ENCODE results near the gene GPC3.

Gene GPC3

DNA sequence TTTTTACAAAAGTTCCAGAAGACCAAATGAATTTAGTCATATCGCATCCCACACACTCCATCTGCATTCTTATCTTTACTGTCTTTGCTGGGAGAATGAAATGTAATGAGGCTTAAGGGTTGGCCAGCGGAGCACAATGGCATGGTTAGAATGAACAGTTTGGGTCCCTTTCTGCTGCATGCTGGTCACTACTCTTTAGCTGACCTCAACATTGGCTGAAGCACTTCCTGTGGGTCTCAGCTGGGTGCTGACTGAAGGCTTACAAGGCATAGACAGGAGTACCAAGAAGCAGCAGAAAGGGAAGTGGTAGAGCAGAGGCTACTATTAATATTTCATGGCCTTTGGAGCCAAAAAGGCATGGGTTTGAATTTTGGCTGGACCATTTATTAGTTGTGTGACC lies 410.7 kb downstream of the GPC3 start:
- H3K4me3 ChIP-seq (replicated peaks; ENCODE audit: low read depth, low read length): no peak overlapping the region
- no peak for DNase-seq (ENCODE audit: extremely low read depth, low read depth)
- TF ChIP-seq, protein P1, sequence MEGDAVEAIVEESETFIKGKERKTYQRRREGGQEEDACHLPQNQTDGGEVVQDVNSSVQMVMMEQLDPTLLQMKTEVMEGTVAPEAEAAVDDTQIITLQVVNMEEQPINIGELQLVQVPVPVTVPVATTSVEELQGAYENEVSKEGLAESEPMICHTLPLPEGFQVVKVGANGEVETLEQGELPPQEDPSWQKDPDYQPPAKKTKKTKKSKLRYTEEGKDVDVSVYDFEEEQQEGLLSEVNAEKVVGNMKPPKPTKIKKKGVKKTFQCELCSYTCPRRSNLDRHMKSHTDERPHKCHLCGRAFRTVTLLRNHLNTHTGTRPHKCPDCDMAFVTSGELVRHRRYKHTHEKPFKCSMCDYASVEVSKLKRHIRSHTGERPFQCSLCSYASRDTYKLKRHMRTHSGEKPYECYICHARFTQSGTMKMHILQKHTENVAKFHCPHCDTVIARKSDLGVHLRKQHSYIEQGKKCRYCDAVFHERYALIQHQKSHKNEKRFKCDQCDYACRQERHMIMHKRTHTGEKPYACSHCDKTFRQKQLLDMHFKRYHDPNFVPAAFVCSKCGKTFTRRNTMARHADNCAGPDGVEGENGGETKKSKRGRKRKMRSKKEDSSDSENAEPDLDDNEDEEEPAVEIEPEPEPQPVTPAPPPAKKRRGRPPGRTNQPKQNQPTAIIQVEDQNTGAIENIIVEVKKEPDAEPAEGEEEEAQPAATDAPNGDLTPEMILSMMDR (IDR thresholded peaks at IDR 0.05; ENCODE audit: low read depth, low read length, missing control alignments): no peak

DNA sequence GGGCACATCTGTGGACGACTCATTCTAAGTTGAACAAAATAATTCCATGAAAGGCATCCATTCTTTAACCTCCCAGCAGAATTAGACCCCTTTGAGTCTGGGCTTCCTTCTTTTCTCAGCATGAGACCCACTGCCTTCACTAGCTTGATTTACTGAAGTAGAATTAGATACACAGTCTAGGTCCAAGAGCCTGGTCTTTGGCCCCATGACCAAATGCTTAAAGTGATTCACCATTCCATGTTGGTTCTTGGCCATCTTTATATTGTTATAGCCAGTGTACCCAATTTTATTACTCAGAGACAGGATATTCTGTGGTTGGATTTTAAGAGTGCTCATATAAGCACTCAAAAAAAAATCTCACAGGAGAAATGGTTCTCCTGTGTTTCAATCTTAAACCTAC lies 414.8 kb downstream of the GPC3 start:
- no peak for DNase-seq (ENCODE audit: extremely low read depth, low read depth)
- TF ChIP-seq, protein P1 (IDR thresholded peaks at IDR 0.05; ENCODE audit: low read depth, low read length, missing control alignments): no peak
- no peak overlapping the region for H3K4me3 ChIP-seq (replicated peaks; ENCODE audit: low read depth, low read length)

DNA sequence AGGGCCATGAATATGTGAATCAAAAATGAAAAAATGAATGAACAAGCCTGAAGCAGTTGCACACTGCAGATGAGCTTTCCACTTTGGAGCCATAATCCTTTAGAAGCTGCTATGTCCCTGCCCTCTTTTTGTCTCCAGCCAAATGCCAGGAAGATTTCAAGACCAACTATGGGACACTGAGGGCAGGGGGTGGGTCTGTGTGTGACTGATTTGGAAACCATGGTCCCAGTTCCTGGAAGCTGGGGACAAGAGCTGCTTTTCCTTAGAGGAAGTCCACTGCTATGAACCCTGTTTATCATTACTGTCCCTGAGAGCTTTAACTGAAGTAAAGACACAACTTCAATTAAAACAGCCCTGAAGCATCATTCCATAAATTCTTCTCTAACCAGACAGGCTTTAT lies 416.2 kb downstream of the GPC3 start:
- no peak for DNase-seq (ENCODE audit: extremely low read depth, low read depth)
- H3K4me3 ChIP-seq (replicated peaks; ENCODE audit: low read depth, low read length): no peak overlapping the region
- TF ChIP-seq, protein P1 (IDR thresholded peaks at IDR 0.05; ENCODE audit: low read depth, low read length, missing control alignments): no peak

DNA sequence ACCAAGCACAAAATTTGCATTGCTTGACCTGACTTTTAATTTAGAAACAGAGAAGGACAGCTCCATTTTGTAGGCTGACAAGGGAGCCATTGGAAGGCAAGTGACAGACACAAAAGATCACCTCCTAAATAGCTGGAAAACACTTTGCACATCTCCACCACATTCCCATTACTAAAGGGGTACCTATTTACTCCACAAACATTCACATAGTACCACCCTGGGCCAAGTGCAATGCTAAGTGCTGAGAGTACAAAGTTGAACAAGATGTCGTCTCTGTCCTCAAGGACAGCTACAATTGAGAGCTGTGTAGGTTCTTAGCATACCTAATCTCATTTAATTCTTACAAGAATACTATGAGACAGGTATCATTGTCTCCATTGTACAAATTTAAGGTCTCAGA lies 417.3 kb downstream of the GPC3 start:
- DNase-seq (ENCODE audit: extremely low read depth, low read depth): no peak
- no peak overlapping the region for H3K4me3 ChIP-seq (replicated peaks; ENCODE audit: low read depth, low read length)
- TF ChIP-seq, protein P1 (IDR thresholded peaks at IDR 0.05; ENCODE audit: low read depth, low read length, missing control alignments): no peak

DNA sequence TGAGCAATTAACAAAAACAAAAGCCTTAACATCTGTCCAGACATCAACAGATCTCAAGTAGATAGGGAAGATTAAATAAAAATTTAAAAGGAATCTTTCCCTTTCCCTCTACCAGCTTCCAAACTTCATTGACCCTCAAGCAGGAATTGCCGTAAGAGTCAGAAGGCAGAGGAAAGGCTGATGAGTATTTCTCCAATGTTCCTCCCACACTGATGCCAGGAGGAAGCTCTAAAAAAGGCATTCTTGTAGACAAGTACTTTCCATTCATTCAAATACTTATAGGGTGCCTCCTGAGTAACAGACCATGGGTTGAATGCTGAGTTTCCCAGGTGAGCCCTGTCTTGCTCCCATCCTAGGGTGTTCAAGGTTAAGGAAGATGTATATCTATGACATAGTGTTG lies 418.5 kb downstream of the GPC3 start:
- TF ChIP-seq, protein P1 (IDR thresholded peaks at IDR 0.05; ENCODE audit: low read depth, low read length, missing control alignments): no peak
- DNase-seq (ENCODE audit: extremely low read depth, low read depth): no peak
- no peak overlapping the region for H3K4me3 ChIP-seq (replicated peaks; ENCODE audit: low read depth, low read length)

DNA sequence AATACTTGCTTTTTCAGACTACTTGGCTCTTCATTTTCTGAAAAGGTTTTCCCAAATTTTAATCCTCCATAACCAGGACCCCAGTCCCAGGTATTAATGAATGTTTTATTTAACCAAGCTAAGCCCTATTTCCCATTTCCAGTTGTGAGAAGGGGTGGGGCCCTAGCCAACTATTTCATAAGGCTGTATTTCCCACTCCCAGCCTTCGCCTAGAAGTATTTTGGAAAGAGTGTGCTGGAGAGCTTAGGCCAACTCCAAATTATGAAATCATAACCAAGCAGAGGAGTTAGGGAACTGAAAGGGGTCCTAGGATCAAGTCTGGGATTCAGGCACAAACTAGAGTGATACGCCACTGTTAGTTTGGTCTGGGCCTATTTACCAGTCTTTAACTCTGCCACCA lies 421.7 kb downstream of the GPC3 start:
- no peak for DNase-seq (ENCODE audit: extremely low read depth, low read depth)
- TF ChIP-seq, protein P1 (IDR thresholded peaks at IDR 0.05; ENCODE audit: low read depth, low read length, missing control alignments): no peak
- no peak overlapping the region for H3K4me3 ChIP-seq (replicated peaks; ENCODE audit: low read depth, low read length)

DNA sequence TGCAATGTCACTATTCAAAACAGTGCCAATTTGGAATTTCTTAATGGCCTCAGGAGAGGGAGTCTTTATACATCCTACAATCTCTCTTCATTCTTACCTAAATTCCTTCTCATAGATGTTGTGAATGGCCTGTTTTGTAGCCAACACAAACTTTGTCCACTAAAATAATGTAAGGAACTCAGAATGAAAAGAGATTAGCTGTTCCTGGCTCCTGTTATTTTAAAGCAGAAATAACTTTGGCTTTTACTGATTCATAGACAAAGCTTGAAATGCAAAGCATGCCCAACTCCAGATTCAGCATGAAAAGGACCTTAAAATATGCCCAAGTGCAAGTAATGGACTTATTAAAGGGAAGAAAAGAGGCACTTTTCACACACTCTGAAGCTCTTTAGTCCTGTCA lies 424.1 kb downstream of the GPC3 start:
- TF ChIP-seq, protein P1 (IDR thresholded peaks at IDR 0.05; ENCODE audit: low read depth, low read length, missing control alignments): no peak

More for the DNA sequence above, 424.1 kb downstream of the GPC3 start:
- no peak for DNase-seq (ENCODE audit: extremely low read depth, low read depth)
- H3K4me3 ChIP-seq (replicated peaks; ENCODE audit: low read depth, low read length): no peak overlapping the region

Data from HFF-Myc (cell line).